Gastrocnemius medialis (tissue), 4 donors: ENCODE data around the gene CCDC197.

Experiments
- POLR2A ChIP-seq, 2 donors: fragments of 450-650 bp; IDR thresholded peaks; one replicate each; pipeline ENCODE4 v1.6.1; 2017; ENCODE audit warnings: antibody characterized with exemption in 2 of 2, mild to moderate bottlenecking in 2 of 2, moderate library complexity in 2 of 2
- TF ChIP-seq, protein P1 (sequence below), 5 experiments: fragments of 450-650 bp in 3 of 5; fragments of 200-600 bp in 2 of 5; sonication (generic) in 2 of 5; IDR thresholded peaks in 4 of 5; conservative IDR thresholded peaks in 1 of 5; 1 replicate in 4 of 5; 2 replicates in 1 of 5; pipeline ENCODE4 v1.5.1; 2016 to 2019; ENCODE audit warnings: antibody characterized with exemption in 5 of 5, mild to moderate bottlenecking in 3 of 5, moderate library complexity in 3 of 5

DNA sequence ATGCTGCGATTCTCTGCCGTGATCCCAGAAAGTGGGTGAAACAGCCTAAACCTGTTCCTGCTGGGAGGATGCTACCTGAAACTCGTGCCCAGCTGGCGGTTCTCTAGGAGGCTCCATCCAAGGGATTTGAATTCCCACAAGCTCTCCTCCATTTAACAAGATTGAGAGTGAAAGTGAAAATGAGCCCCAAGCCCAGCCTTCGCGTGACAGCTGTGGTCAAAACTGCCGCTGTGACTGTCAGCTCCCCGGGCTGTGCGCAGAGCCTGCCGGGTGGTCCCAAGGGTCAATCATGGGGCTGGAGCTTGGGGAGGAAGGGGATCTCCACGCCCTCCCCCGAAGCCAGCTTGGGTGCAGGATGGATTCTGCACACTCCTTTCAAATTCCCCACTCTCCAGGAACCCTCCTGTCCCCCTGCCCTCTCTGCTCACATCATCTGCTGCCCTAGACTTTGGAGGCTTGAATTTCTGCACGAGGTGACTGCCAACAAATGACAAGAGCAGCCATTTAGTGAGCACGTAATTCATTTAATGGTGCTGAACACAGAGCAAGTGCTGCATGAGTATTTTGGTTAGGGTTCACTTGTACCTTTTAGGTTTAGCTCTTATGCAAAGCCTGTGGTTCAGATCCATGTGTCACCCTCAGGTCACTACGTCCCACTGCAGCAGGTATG is 26.0 kb upstream of the CCDC197 start:
- TF ChIP-seq, protein P1, sequence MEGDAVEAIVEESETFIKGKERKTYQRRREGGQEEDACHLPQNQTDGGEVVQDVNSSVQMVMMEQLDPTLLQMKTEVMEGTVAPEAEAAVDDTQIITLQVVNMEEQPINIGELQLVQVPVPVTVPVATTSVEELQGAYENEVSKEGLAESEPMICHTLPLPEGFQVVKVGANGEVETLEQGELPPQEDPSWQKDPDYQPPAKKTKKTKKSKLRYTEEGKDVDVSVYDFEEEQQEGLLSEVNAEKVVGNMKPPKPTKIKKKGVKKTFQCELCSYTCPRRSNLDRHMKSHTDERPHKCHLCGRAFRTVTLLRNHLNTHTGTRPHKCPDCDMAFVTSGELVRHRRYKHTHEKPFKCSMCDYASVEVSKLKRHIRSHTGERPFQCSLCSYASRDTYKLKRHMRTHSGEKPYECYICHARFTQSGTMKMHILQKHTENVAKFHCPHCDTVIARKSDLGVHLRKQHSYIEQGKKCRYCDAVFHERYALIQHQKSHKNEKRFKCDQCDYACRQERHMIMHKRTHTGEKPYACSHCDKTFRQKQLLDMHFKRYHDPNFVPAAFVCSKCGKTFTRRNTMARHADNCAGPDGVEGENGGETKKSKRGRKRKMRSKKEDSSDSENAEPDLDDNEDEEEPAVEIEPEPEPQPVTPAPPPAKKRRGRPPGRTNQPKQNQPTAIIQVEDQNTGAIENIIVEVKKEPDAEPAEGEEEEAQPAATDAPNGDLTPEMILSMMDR (IDR thresholded peaks at IDR 0.05 in 4 of 5, conservative IDR thresholded peaks at IDR 0.05 in 1 of 5), result no peak
- peak in 1 of 2 donors; percentile 17 for TF ChIP-seq POLR2A (IDR thresholded peaks at IDR 0.05)
